ENCODE measurements around the gene CDKN1C.

The CDKN1C gene

GRCh38 chr11:2887515-2888195 lies 2.1 kb upstream of the CDKN1C start:
- no peak overlapping the region for H3K4me3 ChIP-seq (ENCODE audit: low read depth, low read length)
- DNase-seq (ENCODE audit: low read depth), result no peak
- TF ChIP-seq CTCF (IDR thresholded peaks at IDR 0.05; ENCODE audit: control insufficient read depth, extremely low read depth, insufficient read depth), result no peak

- no peak for DNase-seq (ENCODE audit: low read depth)
- TF ChIP-seq CTCF (IDR thresholded peaks at IDR 0.05; ENCODE audit: control insufficient read depth, extremely low read depth, insufficient read depth), result no peak
- H3K4me3 ChIP-seq (ENCODE audit: low read depth, low read length), result no peak overlapping the region
Observed at GRCh38 chr11:2886936-2887335, 1.4 kb upstream of the CDKN1C start.

- no peak for TF ChIP-seq CTCF (IDR thresholded peaks at IDR 0.05; ENCODE audit: control insufficient read depth, extremely low read depth, insufficient read depth)
- no peak for DNase-seq (ENCODE audit: low read depth)
Observed at GRCh38 chr11:2886191-2886894, 768 bp upstream of the CDKN1C start.

GRCh38 chr11:2885017-2885677 lies 428 bp downstream of the CDKN1C start:
- TF ChIP-seq CTCF (IDR thresholded peaks at IDR 0.05; ENCODE audit: control insufficient read depth, extremely low read depth, insufficient read depth), result peak; percentile 60
- DNase-seq (ENCODE audit: low read depth), result no peak
- peak overlapping the region; percentile 58 for H3K4me3 ChIP-seq (ENCODE audit: low read depth, low read length)

More at GRCh38 chr11:2886191-2886894, 768 bp upstream of the CDKN1C start:
- H3K4me3 ChIP-seq (ENCODE audit: low read depth, low read length), result no peak overlapping the region

GRCh38 chr11:2883979-2884815 lies 1.4 kb downstream of the CDKN1C start:
- TF ChIP-seq CTCF (IDR thresholded peaks at IDR 0.05; ENCODE audit: control insufficient read depth, extremely low read depth, insufficient read depth), result no peak
- DNase-seq (ENCODE audit: low read depth), result no peak
- H3K4me3 ChIP-seq (ENCODE audit: low read depth, low read length), result peak overlapping the region; percentile 18; the same call in 1 of the 2 replicates

- no peak overlapping the region for H3K4me3 ChIP-seq (ENCODE audit: low read depth, low read length)
- DNase-seq (ENCODE audit: low read depth), result no peak
- TF ChIP-seq CTCF (IDR thresholded peaks at IDR 0.05; ENCODE audit: control insufficient read depth, extremely low read depth, insufficient read depth), result no peak
Observed at GRCh38 chr11:2883640-2883978, 2.0 kb downstream of the CDKN1C start.
